ENCODE measurements around the gene ZNF232. TPM values are rescaled to one million over a fixed set of nuclear protein-coding genes. Genes with fewer than 3 reads are reported as not detected.
A peak's percentile ranks its signal among the peaks of the same experiment; 100 is the strongest.
"Not testable (repeated sequence)": the region's sequence is repeated elsewhere in the genome, so short reads cannot be mapped to it uniquely, and the experiment has no call there.

Gene ZNF232
- total and polyA plus RNA-seq, 5 donors, result 3.1 to 7.4 (median 4.8) TPM

DNA sequence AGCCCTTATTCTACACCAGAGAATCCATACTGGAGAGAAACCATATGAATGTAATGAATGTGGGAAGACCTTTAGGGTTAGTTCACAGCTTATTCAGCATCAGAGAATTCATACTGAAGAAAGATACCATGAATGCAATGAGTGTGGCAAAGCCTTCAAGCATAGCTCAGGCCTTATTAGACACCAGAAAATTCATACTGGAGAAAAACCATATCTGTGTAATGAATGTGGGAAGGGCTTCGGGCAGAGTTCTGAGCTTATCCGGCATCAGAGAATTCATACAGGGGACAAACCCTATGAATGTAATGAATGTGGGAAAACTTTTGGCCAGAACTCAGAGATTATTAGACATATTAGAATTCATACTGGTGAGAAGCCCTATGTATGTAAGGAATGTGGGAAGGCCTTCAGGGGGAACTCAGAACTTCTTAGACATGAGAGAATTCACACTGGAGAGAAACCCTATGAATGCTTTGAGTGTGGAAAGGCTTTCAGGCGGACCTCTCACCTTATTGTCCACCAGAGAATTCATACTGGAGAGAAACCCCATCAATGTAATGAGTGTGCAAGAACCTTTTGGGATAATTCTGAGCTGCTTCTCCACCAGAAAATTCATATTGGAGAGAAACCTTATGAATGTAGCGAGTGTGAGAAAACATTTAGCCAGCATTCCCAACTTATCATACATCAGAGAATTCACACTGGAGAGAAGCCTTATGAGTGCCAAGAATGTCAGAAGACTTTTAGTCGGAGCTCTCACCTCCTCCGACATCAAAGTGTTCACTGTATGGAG is 19.3 kb downstream of the ZNF232 start:
- Histone ChIP-seq H3K4me1 (ENCODE audit: control insufficient read depth, insufficient read depth, low read length) (no peaks in the 10 kb centered on the region), H3K27ac (ENCODE audit: low read length) (no peak overlapping the region), H3K27me3 (ENCODE audit: control insufficient read depth, insufficient read depth) (no peaks in the 10 kb centered on the region), H3K4me3 (ENCODE audit: low read length) (no peak overlapping the region), H3K9me3 (ENCODE audit: control insufficient read depth, low read length) (peaks cover 31% of the 10 kb centered on the region)
- intact Hi-C loops (cut with DNase I), result no loop called here
- ATAC-seq (no peak), DNase-seq (no peak)
- 98% methylated on average over 6 of the region's 6 CpGs for WGBS

DNA sequence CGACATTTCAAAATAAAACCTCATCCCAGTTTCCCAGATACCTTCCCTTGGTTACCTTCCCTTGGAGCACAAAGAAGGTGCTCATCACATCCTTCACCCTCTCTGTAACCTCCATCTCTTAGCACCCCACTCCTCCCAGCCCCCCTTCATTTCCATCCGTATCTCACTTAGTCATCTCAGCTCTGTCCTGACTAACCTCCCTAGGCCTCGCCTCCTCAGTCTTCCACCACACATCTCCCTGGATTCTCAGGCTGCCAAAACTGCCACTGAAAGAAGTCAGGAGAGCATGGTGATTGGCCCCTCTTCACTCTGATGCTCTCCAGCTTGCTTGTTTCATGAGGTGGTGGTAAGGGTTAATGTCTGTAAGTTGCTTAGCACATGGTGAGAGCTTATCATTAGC is 31.1 kb downstream of the ZNF232 start:
- Histone ChIP-seq H3K27ac (ENCODE audit: low read length) (no peak overlapping the region), H3K27me3 (ENCODE audit: control insufficient read depth, insufficient read depth) (no peaks in the 10 kb centered on the region), H3K4me1 (ENCODE audit: control insufficient read depth, insufficient read depth, low read length) (peaks cover 2% of the 10 kb centered on the region), H3K9me3 (ENCODE audit: control insufficient read depth, low read length) (no peaks in the 10 kb centered on the region), H3K4me3 (ENCODE audit: low read length) (no peak overlapping the region)
- WGBS, result 85% methylated on average over 3 of the region's 3 CpGs
- DNase-seq (no peak), ATAC-seq (no peak)
- intact Hi-C loops (cut with DNase I), result no loop called here

DNA sequence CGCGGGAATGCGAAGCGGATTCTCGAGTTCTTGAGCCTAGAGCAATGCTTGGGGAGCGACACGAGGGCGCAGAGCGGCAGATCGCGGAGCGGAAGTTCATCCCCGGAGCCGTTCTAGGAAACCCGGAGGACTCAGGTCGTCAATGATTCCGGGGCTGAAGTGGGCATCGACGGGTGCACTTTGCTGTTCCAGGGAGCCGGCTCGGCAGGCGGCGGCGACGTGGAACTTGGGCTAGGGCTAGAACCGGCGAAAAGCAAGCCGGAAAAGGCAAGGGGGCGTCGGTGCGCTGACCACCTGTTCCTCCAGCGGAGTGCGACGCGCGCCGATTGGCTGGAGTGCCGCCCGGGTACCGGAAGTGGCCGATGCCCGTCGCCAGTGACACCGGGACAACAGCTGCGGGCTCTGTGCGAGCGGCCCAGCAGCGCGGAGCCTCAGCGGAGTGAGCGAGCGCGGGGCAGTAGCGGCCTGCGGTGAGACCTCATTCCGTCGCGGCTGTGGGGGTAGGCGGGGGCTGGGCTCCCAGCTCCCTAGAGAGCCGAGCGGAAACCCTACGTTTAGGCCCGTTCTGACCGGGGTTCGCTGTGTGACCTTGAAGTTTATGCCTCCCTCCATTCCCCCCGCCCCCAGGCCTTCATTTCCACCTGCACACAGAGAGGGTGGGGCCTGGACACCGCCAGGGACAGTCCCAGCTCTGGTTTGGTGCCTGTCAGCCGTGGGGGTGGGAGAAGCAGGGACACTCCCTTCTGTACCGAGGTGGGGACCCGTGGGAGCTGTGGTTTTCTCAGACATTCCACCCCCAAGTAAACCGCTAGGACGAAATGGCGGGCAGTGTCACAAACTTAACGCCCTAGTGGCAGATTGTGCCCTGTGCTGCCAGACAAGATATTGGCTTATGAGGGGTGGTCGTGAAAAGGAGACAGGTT is 33.3 kb downstream of the ZNF232 start, which contains the start of gene ZFP3:
Gene ZFP3, plus strand, starts transcription at position 362 of the 923 bp plus-strand sequence. CDS start 13,038 bp downstream, outside the sequence.
- intact Hi-C loops (cut with DNase I), result no loop called here
- ATAC-seq (peak; percentile 97), DNase-seq (peak; percentile 91 to 95 (median 95))
- peak within 1 kb of the TSS; percentile 91 for H3K27ac ChIP-seq (ENCODE audit: low read length)
- H3K27me3 ChIP-seq (ENCODE audit: control insufficient read depth, insufficient read depth), result no peaks in the 10 kb centered on the region
- peak within 1 kb of the TSS; percentile 85 for H3K4me3 ChIP-seq (ENCODE audit: low read length)
- no peaks in the 10 kb centered on the region for H3K9me3 ChIP-seq (ENCODE audit: control insufficient read depth, low read length)
- peaks cover 2% of the 10 kb centered on the region for H3K4me1 ChIP-seq (ENCODE audit: control insufficient read depth, insufficient read depth, low read length)
- WGBS, result under 1% methylated on average over 75 of the region's 75 CpGs

DNA sequence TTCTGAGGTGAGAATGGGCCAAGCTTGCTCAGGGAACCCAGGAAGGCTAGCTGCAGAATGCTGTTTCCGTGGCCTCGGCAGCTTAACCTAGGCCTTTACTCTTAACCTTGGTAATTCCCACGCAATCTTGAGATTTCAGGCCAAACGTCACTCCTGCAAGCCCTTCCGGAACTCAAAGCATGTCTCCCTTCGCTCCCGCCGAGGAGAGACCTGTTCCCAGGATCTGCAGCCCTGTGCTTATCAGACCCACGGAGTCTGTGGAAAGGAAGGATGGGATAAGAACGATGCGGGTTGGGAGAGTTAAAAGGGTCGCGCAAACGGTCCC is 33.9 kb downstream of the ZNF232 start:
- Histone ChIP-seq H3K27ac (ENCODE audit: low read length) (peak overlapping the region; percentile 91), H3K4me1 (ENCODE audit: control insufficient read depth, insufficient read depth, low read length) (peaks cover 2% of the 10 kb centered on the region), H3K4me3 (ENCODE audit: low read length) (peak overlapping the region; percentile 85), H3K27me3 (ENCODE audit: control insufficient read depth, insufficient read depth) (no peaks in the 10 kb centered on the region), H3K9me3 (ENCODE audit: control insufficient read depth, low read length) (no peaks in the 10 kb centered on the region)
- no peak for DNase-seq
- 16% methylated on average over 14 of the region's 14 CpGs for WGBS
- intact Hi-C loops (cut with DNase I), result no loop called here
- ATAC-seq, result peak; percentile 28 to 47

DNA sequence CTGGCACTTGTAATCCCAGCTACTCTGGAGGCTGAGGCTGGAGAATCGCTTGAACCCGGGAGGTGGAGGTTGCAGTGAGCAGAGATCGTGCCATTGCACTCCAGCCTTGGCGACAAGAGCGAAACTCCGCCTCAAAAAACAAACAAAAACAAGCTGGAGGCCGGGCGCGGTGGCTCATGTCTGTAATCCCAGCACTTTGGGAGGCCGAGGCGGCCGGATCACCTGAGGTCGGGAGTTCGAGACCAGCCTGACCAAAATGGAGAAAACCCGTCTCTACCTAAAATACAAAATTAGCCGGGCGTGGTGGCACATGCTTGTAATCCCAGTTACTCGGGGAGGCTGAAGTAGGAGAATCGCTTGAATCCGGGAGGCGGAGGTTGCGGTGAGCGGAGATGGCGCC is 34.4 kb downstream of the ZNF232 start:
- H3K27me3 ChIP-seq (ENCODE audit: control insufficient read depth, insufficient read depth); intact Hi-C loops (cut with DNase I); H3K27ac ChIP-seq (ENCODE audit: low read length); H3K4me3 ChIP-seq (ENCODE audit: low read length); H3K4me1 ChIP-seq (ENCODE audit: control insufficient read depth, insufficient read depth, low read length); ATAC-seq; H3K9me3 ChIP-seq (ENCODE audit: control insufficient read depth, low read length): not testable (repeated sequence)
- WGBS, result 98% methylated on average over 24 of the region's 24 CpGs
- peak in 1 of 3 donors; percentile 67 for DNase-seq

DNA sequence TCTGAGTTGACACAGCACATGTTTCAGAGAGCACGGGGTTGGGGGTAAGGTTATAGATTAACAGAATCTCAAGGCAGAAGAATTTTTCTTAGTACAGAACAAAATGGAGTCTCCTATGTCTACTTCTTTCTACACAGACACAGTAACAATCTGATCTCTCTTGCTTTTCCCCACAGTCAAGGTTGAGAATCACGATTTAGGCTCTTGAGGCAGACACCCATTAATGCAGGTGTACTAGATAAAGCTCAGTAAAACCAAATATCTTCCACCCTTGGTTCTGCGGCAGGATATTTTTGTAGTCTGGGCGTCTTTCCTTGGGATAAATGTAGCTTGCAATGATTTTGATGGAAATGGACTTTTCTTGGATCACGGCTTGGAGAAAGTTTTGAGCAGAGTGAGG is 36.2 kb downstream of the ZNF232 start:
- 90% methylated on average over 4 of the region's 5 CpGs for WGBS

DNA sequence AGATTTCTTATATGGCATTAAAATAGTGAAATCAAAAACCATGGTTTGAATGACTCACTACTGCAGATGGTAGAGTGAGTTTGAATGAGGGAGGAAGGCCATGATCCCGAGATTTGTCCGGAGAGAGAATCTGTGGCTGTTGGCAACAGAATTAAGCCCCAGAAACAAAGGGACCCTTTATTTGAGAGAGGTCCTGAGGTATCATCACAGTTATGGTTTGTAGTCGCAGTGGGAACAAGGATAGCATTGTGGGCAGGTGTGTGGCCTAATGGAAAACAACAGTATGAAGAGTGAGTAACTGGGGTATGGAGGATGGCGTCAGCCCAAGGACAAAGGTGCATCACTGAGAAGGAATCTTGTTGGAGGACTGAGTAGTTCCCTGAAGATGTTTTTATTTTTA is 42.0 kb downstream of the ZNF232 start:
- intact Hi-C loops (cut with DNase I), result loop anchor here in 2 of 4 donors (10.0 kb wide), 1 partner anchor 85 kb away; the partner anchor contains the start of gene CAMTA2 (in 2 of the 2)
- ATAC-seq, result no peak
- 86% methylated on average over 4 of the region's 4 CpGs for WGBS

More for the DNA sequence above, 36.2 kb downstream of the ZNF232 start:
- H3K27me3 ChIP-seq (ENCODE audit: control insufficient read depth, insufficient read depth); H3K9me3 ChIP-seq (ENCODE audit: control insufficient read depth, low read length); H3K27ac ChIP-seq (ENCODE audit: low read length); H3K4me3 ChIP-seq (ENCODE audit: low read length); DNase-seq; H3K4me1 ChIP-seq (ENCODE audit: control insufficient read depth, insufficient read depth, low read length); intact Hi-C loops (cut with DNase I); ATAC-seq: not testable (repeated sequence)

DNA sequence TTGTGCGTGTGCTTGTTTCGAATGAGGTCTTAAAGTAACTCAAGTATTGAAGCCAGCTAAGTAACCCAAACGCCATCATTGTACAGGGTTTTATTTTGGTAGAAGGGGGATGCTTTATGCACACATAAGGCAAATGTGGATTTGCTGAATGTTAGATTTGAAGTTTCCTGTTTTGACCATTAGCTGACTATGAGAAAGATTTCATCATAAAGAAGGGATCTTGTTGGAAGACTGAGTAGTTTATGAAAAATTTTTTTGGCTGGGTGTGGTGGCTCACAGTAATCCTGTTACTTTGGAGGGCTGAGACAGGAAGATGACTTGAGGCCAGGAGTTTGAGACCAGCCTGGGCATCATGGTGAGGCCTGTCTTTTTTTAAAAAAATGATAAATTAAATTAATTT is 43.4 kb downstream of the ZNF232 start:
- ATAC-seq (no peak), DNase-seq (no peak)
- Histone ChIP-seq H3K4me1 (ENCODE audit: control insufficient read depth, insufficient read depth, low read length) (no peaks in the 10 kb centered on the region), H3K27ac (ENCODE audit: low read length) (no peak overlapping the region), H3K9me3 (ENCODE audit: control insufficient read depth, low read length) (no peaks in the 10 kb centered on the region), H3K4me3 (ENCODE audit: low read length) (no peak overlapping the region), H3K27me3 (ENCODE audit: control insufficient read depth, insufficient read depth) (no peaks in the 10 kb centered on the region)
- intact Hi-C loops (cut with DNase I), result loop anchor here in 2 of 4 donors (10.0 kb wide), 1 partner anchor 83 kb away; the partner anchor contains the start of gene CAMTA2 (in 2 of the 2)
- 90% methylated on average over 3 of the region's 3 CpGs for WGBS

More for the DNA sequence above, 42.0 kb downstream of the ZNF232 start:
- H3K27me3 ChIP-seq (ENCODE audit: control insufficient read depth, insufficient read depth), result no peaks in the 10 kb centered on the region
- H3K4me1 ChIP-seq (ENCODE audit: control insufficient read depth, insufficient read depth, low read length), result no peaks in the 10 kb centered on the region
- no peaks in the 10 kb centered on the region for H3K9me3 ChIP-seq (ENCODE audit: control insufficient read depth, low read length)
- no peak overlapping the region for H3K27ac ChIP-seq (ENCODE audit: low read length)
- DNase-seq, result no peak
- H3K4me3 ChIP-seq (ENCODE audit: low read length), result no peak overlapping the region

DNA sequence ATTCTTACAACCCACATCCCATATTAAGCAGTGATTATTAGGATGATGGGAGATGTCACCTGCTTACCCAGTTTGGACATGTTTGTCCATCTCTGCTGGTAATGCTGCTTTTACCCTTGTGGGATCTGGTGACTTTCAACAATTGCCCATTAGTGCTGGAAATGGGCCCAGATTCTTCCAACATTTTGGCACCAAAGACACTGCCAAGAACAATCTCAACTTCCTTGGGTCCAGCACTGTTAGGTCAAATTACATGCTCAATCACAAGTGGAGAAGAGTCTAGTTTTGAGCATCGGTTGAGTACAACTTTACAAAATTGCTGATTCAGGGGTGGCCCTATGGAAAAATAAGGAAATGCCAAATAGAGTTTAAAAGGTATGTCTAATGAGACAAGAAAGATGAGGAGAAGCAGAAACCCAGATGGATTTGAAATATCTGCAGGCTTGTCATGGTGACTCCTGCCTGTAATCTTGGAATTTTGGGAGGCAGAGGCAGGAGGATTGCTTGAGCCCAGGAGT is 46.4 kb downstream of the ZNF232 start:
- Histone ChIP-seq H3K4me1 (ENCODE audit: control insufficient read depth, insufficient read depth, low read length) (no peaks in the 10 kb centered on the region), H3K27me3 (ENCODE audit: control insufficient read depth, insufficient read depth) (no peaks in the 10 kb centered on the region), H3K27ac (ENCODE audit: low read length) (no peak overlapping the region), H3K4me3 (ENCODE audit: low read length) (no peak overlapping the region), H3K9me3 (ENCODE audit: control insufficient read depth, low read length) (no peaks in the 10 kb centered on the region)
- intact Hi-C loops (cut with DNase I), result loop anchor here in 2 of 4 donors (10.0 kb wide), 1 partner anchor 80 kb away; the partner anchor contains the start of gene CAMTA2 (in 2 of the 2)
- DNase-seq, result no peak
- 28% methylated on average over 1 of the region's 1 CpG for WGBS
- ATAC-seq, result no peak
